GM12878 (cell line): Measurements from ENCODE around the gene PAX3. TPM values are rescaled to one million over a fixed set of nuclear protein-coding genes. Genes with fewer than 3 reads are reported as not detected.

ENCODE experiments used
- ATAC-seq: fragments of 200-7000 bp; cut with Tn5 transposase; 3 replicates; pipeline ENCODE4 v1.9.1; 2020; ENCODE audit warnings: mild to moderate bottlenecking, moderate library complexity
- BruUV-seq: library from RNA; stranded (reverse); fragments of 400-500 nt; replicated peaks from 2 replicates; lab custom pipeline; 2021; lab: Mats Ljungman, UMichigan
- CTCF ChIA-PET: fragments of 300-600 bp; sonication (Branson Sonifier 250); formaldehyde crosslinking; extraction: SDS; loops from one replicate; lab custom pipeline; 2021; ENCODE audit warnings: inconsistent platforms; lab: Yijun Ruan, JAX
- POLR2A ChIA-PET: fragments of 350-600 bp; formaldehyde crosslinking; extraction: SDS; loops from one replicate; lab custom pipeline; 2021; ENCODE audit warnings: inconsistent platforms; lab: Charles Lee
- RAD21 ChIA-PET: fragments of 300-600 bp; sonication (Branson Sonifier 250); formaldehyde crosslinking; loops from one replicate; lab custom pipeline; 2023; ENCODE audit warnings: antibody characterized with exemption; ENCODE audit not compliant: unreplicated experiment; lab: Charles Lee
- SMC1A ChIA-PET: fragments of 300-600 bp; sonication (Branson Sonifier 250); formaldehyde crosslinking; loops from one replicate; lab custom pipeline; 2023; ENCODE audit not compliant: unreplicated experiment, uncharacterized antibody; lab: Charles Lee
- DNase-seq: peaks from one replicate; pipeline ENCODE4 v3.0.0-alpha.2; 2011; ENCODE audit warnings: low read depth, low spot score
- FAIRE-seq: peaks from 3 replicates; lab custom pipeline; 2011; peaks lifted over from hg19 to GRCh38; lab: Jason Lieb, UNC
- H2AFZ ChIP-seq: 2 replicates; pipeline ENCODE4 v1.6.0; 2011; ENCODE audit warnings: low read depth, low read length, control low read depth; ENCODE audit not compliant: control insufficient read depth
- H3K27ac ChIP-seq: 2 replicates; pipeline ENCODE4 v1.5.1; 2011; ENCODE audit warnings: control low read depth; ENCODE audit not compliant: control insufficient read depth, insufficient read depth
- H3K27me3 ChIP-seq, 2 experiments: replicated peaks in 1 of 2; 2 replicates each; pipeline versions ENCODE4 v1.6.0 to v1.6.1; 2011; ENCODE audit warnings: low read length in 1 of 2; ENCODE audit not compliant: control insufficient read depth in 2 of 2, insufficient read depth in 2 of 2
- H3K36me3 ChIP-seq, 2 experiments: 2 replicates each; pipeline ENCODE4 v1.5.1; 2011; ENCODE audit warnings: low read length in 1 of 2; ENCODE audit not compliant: control insufficient read depth in 2 of 2, insufficient read depth in 2 of 2
- H3K4me1 ChIP-seq: 2 replicates; pipeline ENCODE4 v1.6.1; 2011; ENCODE audit warnings: mild to moderate bottlenecking, low read length, moderate library complexity, mixed read lengths; ENCODE audit not compliant: control insufficient read depth, insufficient read depth
- H3K4me2 ChIP-seq: 2 replicates; pipeline ENCODE4 v1.6.0; 2011; ENCODE audit warnings: control low read depth; ENCODE audit not compliant: control insufficient read depth, insufficient read depth
- H3K4me3 ChIP-seq: fragments of 200-600 bp; sonication (generic); 2 replicates; pipeline ENCODE4 v1.5.1; 2016
- H3K79me2 ChIP-seq: 2 replicates; pipeline ENCODE4 v1.6.0; 2011; ENCODE audit warnings: low read length; ENCODE audit not compliant: control insufficient read depth, insufficient read depth
- H3K9ac ChIP-seq: 2 replicates; pipeline ENCODE4 v1.8.0; 2011; ENCODE audit warnings: low read length, control low read depth, mixed read lengths; ENCODE audit not compliant: control insufficient read depth, insufficient read depth
- H3K9me3 ChIP-seq: replicated peaks from 3 replicates; pipeline ENCODE4 v1.5.1; 2011; ENCODE audit warnings: mild to moderate bottlenecking, low read length; ENCODE audit not compliant: control insufficient read depth, insufficient read depth
- H4K20me1 ChIP-seq: 2 replicates; pipeline ENCODE4 v1.6.0; 2011; ENCODE audit not compliant: control insufficient read depth, insufficient read depth
- ATF7 ChIP-seq: fragments of 450-650 bp; IDR thresholded peaks from 2 replicates; pipeline ENCODE4 v1.6.1; 2016; ENCODE audit warnings: low read depth, mild to moderate bottlenecking
- CHD1 ChIP-seq: IDR thresholded peaks from 2 replicates; pipeline ENCODE4 v1.6.1; 2012; ENCODE audit warnings: low read depth, low read length, improper control_type of control experiment
- EZH2 ChIP-seq: IDR thresholded peaks from 2 replicates; pipeline ENCODE4 v1.6.1; 2012; ENCODE audit warnings: low read depth, mild to moderate bottlenecking, control low read depth, inconsistent platforms, low read length, borderline replicate concordance; ENCODE audit not compliant: control insufficient read depth
- FOXM1 ChIP-seq: IDR thresholded peaks from 2 replicates; pipeline ENCODE4 v1.6.1; 2012; ENCODE audit warnings: low read depth, mild to moderate bottlenecking, inconsistent platforms, low read length, moderate library complexity
- MAX ChIP-seq: IDR thresholded peaks from 2 replicates; pipeline ENCODE4 v1.6.1; 2012; ENCODE audit warnings: low read depth, low read length, improper control_type of control experiment
- RELA ChIP-seq: fragments of 450-650 bp; IDR thresholded peaks from 2 replicates; pipeline ENCODE4 v1.8.0; 2014; ENCODE audit warnings: borderline replicate concordance; ENCODE audit not compliant: partially characterized antibody
- USF2 ChIP-seq: IDR thresholded peaks from 2 replicates; pipeline ENCODE4 v1.6.1; 2011; ENCODE audit warnings: low read depth, low read length, improper control_type of control experiment, borderline replicate concordance
- ZZZ3 ChIP-seq: IDR thresholded peaks from 2 replicates; pipeline ENCODE4 v1.6.1; 2011; ENCODE audit warnings: low read depth; ENCODE audit not compliant: control insufficient read depth, insufficient read length
- WGBS: methylation state at CpG from one replicate; pipeline ENCODE4 v1.1.6; 2016; ENCODE audit warnings: low lambda C conversion rate; ENCODE audit not compliant: insufficient replicate concordance, insufficient coverage; ENCODE audit errors: missing lambda C conversion rate; 5-methylcytosine and 5-hydroxymethylcytosine counted together
- in situ Hi-C: fragments of 300-500 bp; cut with MboI; formaldehyde crosslinking; loops from 9 replicates; pipeline ENCODE4 v1.14.3; 2018; ENCODE audit warnings: mixed read lengths
- intact Hi-C: fragments of 100-400 bp; cut with micrococcal nuclease; formaldehyde crosslinking; loops from one replicate; pipeline ENCODE4 v1.14.2; 2022; ENCODE audit not compliant: unreplicated experiment
- polyA plus RNA-seq, 11 experiments: library from polyadenylated mRNA; depleted of rRNA in 4 of 11; unstranded in 6 of 11; stranded (reverse) in 5 of 11; fragments of >200 nt; fragmentation: Nextera tagmentation in 4 of 11; fragmentation: Illumina TruSeq in 1 of 11; extraction: Ambion mirVana in 4 of 11; extraction: Trizol in 1 of 11; gene quantifications; 1 replicate in 1 of 11; 2 replicates in 10 of 11; pipeline versions ENCODE4 v1.2.1 to v1.2.3, GENCODE V29; 2011 to 2016; ENCODE audit warnings: inconsistent platforms in 2 of 11, missing spikeins in 2 of 11, low read depth in 1 of 11
- total RNA-seq, 4 experiments: library from RNA; depleted of rRNA in 3 of 4; stranded (reverse); fragments of >200 nt in 3 of 4; fragmentation: Illumina TruSeq in 1 of 4; extraction: Trizol in 1 of 4; gene quantifications; 2 replicates each; pipeline versions ENCODE4 v1.2.1 to v1.2.3, GENCODE V29; 2013 to 2021

PAX3 gene
- total and polyA plus RNA-seq, 10 of the 15 experiments (the other 5 are each of a cell fraction or from before 2014, with no cell fraction given) = not detected

GRCh38 chr2:222301053-222301795 lies 2.4 kb upstream of the PAX3 start:
- ChIA-PET SMC1A (no interaction called here), RAD21 (no interaction called here), POLR2A (no interaction called here), CTCF (no interaction called here)
- no peaks in the 10 kb centered on the region for H3K36me3 ChIP-seq
- H3K4me1 ChIP-seq = peaks cover 8% of the 10 kb centered on the region
- FAIRE-seq (no peak), DNase-seq (no peak), ATAC-seq (no peak)
- no peaks in the 10 kb centered on the region for H4K20me1 ChIP-seq
- BruUV-seq = no TSS peak
- no peak overlapping the region for H3K4me3 ChIP-seq
- peaks cover 40 to 74% of the 10 kb centered on the region in 2 experiments for H3K27me3 ChIP-seq
- H3K9me3 ChIP-seq = no peaks in the 10 kb centered on the region; the same call in 2 of the 3 replicates
- H3K9ac ChIP-seq = no peak overlapping the region
- 38% methylated on average over 33 of the region's 34 CpGs for WGBS
- TF ChIP-seq EZH2 = 0 out of 2 replicates have a peak, but pooled peaks have one; percentile 21
- no peak for TF ChIP-seq ATF7
- no peak overlapping the region for H2AFZ ChIP-seq
- no peak overlapping the region for H3K27ac ChIP-seq
- intact Hi-C loops (no loop called here), in situ Hi-C loops (loop anchor here (25.0 kb wide), 1 partner anchor 611 kb away; no protein-coding TSS in a partner anchor)
- H3K79me2 ChIP-seq = no peaks in the 10 kb centered on the region
- no peak overlapping the region for H3K4me2 ChIP-seq

GRCh38 chr2:222300726-222301052 lies 1.9 kb upstream of the PAX3 start:
- DNase-seq (no peak), ATAC-seq (no peak), FAIRE-seq (no peak)
- no peak overlapping the region for H3K4me3 ChIP-seq
- peaks cover 5% of the 10 kb centered on the region for H3K4me1 ChIP-seq
- no peaks in the 10 kb centered on the region for H4K20me1 ChIP-seq
- intact Hi-C loops = no loop called here
- no peaks in the 10 kb centered on the region for H3K79me2 ChIP-seq
- ChIA-PET POLR2A (no interaction called here), RAD21 (no interaction called here), CTCF (interaction anchor here (0.7 kb wide), 2 partner anchors 17 to 801 kb away, joined by 3 read pairs; no protein-coding TSS in a partner anchor), SMC1A (no interaction called here)
- no peak overlapping the region for H3K4me2 ChIP-seq
- no TSS peak for BruUV-seq
- no peak overlapping the region for H3K27ac ChIP-seq
- peaks cover 39 to 73% of the 10 kb centered on the region in 2 experiments for H3K27me3 ChIP-seq
- no peaks in the 10 kb centered on the region for H3K36me3 ChIP-seq
- 23% methylated on average over 11 of the region's 11 CpGs for WGBS
- TF ChIP-seq RELA (no peak), FOXM1 (no peak), USF2 (no peak), ZZZ3 (no peak), MAX (no peak), CHD1 (no peak)
- in situ Hi-C loops = loop anchor here (25.0 kb wide), 1 partner anchor 612 kb away; no protein-coding TSS in a partner anchor
- no peaks in the 10 kb centered on the region; the same call in 2 of the 3 replicates for H3K9me3 ChIP-seq
- no peak overlapping the region for H2AFZ ChIP-seq
- no peak overlapping the region for H3K9ac ChIP-seq
